ENCODE data around the gene UNK. TPM values are rescaled to one million over a fixed set of nuclear protein-coding genes. Genes with fewer than 3 reads are reported as not detected.

Gene UNK
- total RNA-seq, 1 experiment from 2014 or later, result 32.1 TPM

GRCh38 chr17:75824050-75824552 is 39.5 kb downstream of the UNK start:
- POLR2A ChIA-PET, result interaction anchor here (0.5 to 0.7 kb wide), 3 partner anchors 22 to 48 kb away, joined by 3 read pairs; no protein-coding TSS in a partner anchor
- H3K36me3 ChIP-seq (ENCODE audit: control insufficient read depth, insufficient read depth, low read length), result no peaks in the 10 kb centered on the region; the same call in 1 of the 2 replicates
- H3K27me3 ChIP-seq (ENCODE audit: control insufficient read depth, insufficient read depth, low read length), result no peaks in the 10 kb centered on the region
- H3K4me1 ChIP-seq (ENCODE audit: control insufficient read depth, insufficient read depth, low read length), result no peaks in the 10 kb centered on the region
- CTCF ChIA-PET, result no interaction called here
- TF ChIP-seq TCF7L2 (IDR thresholded peaks at IDR 0.05; ENCODE audit: low read depth, low read length), result no peak
- TF ChIP-seq POLR2AphosphoS5 (IDR thresholded peaks at IDR 0.05; ENCODE audit: low read depth, low read length), result no peak
- no peak for TF ChIP-seq REST (IDR thresholded peaks at IDR 0.05; ENCODE audit: insufficient read depth in 1 of 2, low read depth in 2 of 2, low read length in 1 of 2)
- no peak for TF ChIP-seq SIN3A (IDR thresholded peaks at IDR 0.05; ENCODE audit: borderline replicate concordance, insufficient read depth, low read depth, low read length)
- no peak for TF ChIP-seq CTCF (IDR thresholded peaks at IDR 0.05)
- DNase-seq (ENCODE audit: low read depth, low spot score) (no peak), ATAC-seq (no peak)
- no TSS peak for BruUV-seq (replicated peaks)
- intact Hi-C loops (cut with micrococcal nuclease; ENCODE audit: unreplicated experiment) (no loop called here), in situ Hi-C loops (cut with HindIII; ENCODE audit: low pct_unique_long_range_greater_than_20kb, low sequenced_read_pairs) (no loop called here)
- no peak overlapping the region for H3K27ac ChIP-seq (ENCODE audit: low read length)
- no peaks in the 10 kb centered on the region for H3K9me3 ChIP-seq (ENCODE audit: control insufficient read depth, insufficient read depth, low read depth, low read length)
- no peak overlapping the region for H3K4me3 ChIP-seq (ENCODE audit: low read depth in 2 of 2, low read length in 2 of 2)

- no TSS peak for BruUV-seq (replicated peaks)
- in situ Hi-C loops (cut with HindIII; ENCODE audit: low pct_unique_long_range_greater_than_20kb, low sequenced_read_pairs), result no loop called here
- no peaks in the 10 kb centered on the region for H3K9me3 ChIP-seq (ENCODE audit: control insufficient read depth, insufficient read depth, low read depth, low read length)
- no peaks in the 10 kb centered on the region for H3K27me3 ChIP-seq (ENCODE audit: control insufficient read depth, insufficient read depth, low read length)
- no peak overlapping the region for H3K27ac ChIP-seq (ENCODE audit: low read length)
- DNase-seq (ENCODE audit: low read depth, low spot score) (no peak), ATAC-seq (no peak)
- ChIA-PET POLR2A (interaction anchor here (0.7 kb wide), 1 partner anchor 49 kb away, joined by 3 read pairs; no protein-coding TSS in a partner anchor), CTCF (interaction anchor here (0.6 to 0.9 kb wide), 3 partner anchors 21 to 76 kb away, joined by 3 to 5 read pairs (median 5); no protein-coding TSS in a partner anchor)
- no peaks in the 10 kb centered on the region; the same call in 1 of the 2 replicates for H3K36me3 ChIP-seq (ENCODE audit: control insufficient read depth, insufficient read depth, low read length)
- no peaks in the 10 kb centered on the region for H3K4me1 ChIP-seq (ENCODE audit: control insufficient read depth, insufficient read depth, low read length)
- intact Hi-C loops (cut with micrococcal nuclease; ENCODE audit: unreplicated experiment), result no loop called here
- no peak for TF ChIP-seq SIN3A (IDR thresholded peaks at IDR 0.05; ENCODE audit: borderline replicate concordance, insufficient read depth, low read depth, low read length)
- no peak for TF ChIP-seq POLR2AphosphoS5 (IDR thresholded peaks at IDR 0.05; ENCODE audit: low read depth, low read length)
- TF ChIP-seq REST (IDR thresholded peaks at IDR 0.05; ENCODE audit: insufficient read depth in 1 of 2, low read depth in 2 of 2, low read length in 1 of 2), result no peak
- no peak for TF ChIP-seq CTCF (IDR thresholded peaks at IDR 0.05)
- TF ChIP-seq TCF7L2 (IDR thresholded peaks at IDR 0.05; ENCODE audit: low read depth, low read length), result no peak
- H3K4me3 ChIP-seq (ENCODE audit: low read depth in 2 of 2, low read length in 2 of 2), result no peak overlapping the region
Observed at GRCh38 chr17:75824666-75825065, 40.1 kb downstream of the UNK start.

Measured in Panc1 (cell line).